Measurements from ENCODE around the gene IMPA2. TPM values are rescaled to one million over a fixed set of nuclear protein-coding genes. Genes with fewer than 3 reads are reported as not detected.
A peak's percentile ranks its signal among the peaks of the same experiment; 100 is the strongest.

IMPA2 gene
- total RNA-seq, 1 experiment from 2014 or later, result 12.8 TPM

DNA sequence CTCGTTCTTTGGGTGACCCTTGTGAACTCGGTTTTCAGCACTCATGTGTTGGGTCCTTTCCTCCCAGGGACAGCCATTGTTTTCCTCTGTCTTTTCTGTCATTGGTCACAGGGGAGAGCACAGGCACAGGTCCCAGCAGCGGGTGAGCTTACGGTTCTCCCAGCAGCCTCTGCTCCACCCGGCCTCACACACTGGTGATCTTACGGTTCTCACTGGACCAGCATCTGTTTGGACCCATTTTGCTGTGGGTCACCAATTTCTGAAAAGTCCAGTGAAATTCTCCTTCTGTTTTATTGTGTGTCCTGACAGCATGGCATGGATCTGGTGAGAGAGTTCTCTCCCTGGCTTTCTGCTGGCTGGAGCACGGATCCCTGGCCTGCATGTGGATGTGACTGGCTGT lies 62.5 kb downstream of the IMPA2 start:
- peaks cover 2% of the 10 kb centered on the region for H3K36me3 Mint-ChIP-seq (ENCODE audit: insufficient read depth, unreplicated experiment)
- peaks cover 14% of the 10 kb centered on the region for H3K4me1 Mint-ChIP-seq (ENCODE audit: insufficient read depth, unreplicated experiment)
- DNase-seq (ENCODE audit: unreplicated experiment), result no peak
- ChIA-PET CTCF (interaction anchor here (0.6 kb wide), 2 partner anchors 38 to 311 kb away, joined by 3 read pairs; no protein-coding TSS in a partner anchor), POLR2A (no interaction called here)
- TF ChIP-seq, protein P1, sequence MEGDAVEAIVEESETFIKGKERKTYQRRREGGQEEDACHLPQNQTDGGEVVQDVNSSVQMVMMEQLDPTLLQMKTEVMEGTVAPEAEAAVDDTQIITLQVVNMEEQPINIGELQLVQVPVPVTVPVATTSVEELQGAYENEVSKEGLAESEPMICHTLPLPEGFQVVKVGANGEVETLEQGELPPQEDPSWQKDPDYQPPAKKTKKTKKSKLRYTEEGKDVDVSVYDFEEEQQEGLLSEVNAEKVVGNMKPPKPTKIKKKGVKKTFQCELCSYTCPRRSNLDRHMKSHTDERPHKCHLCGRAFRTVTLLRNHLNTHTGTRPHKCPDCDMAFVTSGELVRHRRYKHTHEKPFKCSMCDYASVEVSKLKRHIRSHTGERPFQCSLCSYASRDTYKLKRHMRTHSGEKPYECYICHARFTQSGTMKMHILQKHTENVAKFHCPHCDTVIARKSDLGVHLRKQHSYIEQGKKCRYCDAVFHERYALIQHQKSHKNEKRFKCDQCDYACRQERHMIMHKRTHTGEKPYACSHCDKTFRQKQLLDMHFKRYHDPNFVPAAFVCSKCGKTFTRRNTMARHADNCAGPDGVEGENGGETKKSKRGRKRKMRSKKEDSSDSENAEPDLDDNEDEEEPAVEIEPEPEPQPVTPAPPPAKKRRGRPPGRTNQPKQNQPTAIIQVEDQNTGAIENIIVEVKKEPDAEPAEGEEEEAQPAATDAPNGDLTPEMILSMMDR (IDR thresholded peaks at IDR 0.05; ENCODE audit: unreplicated experiment), result no peak
- no peaks in the 10 kb centered on the region for H3K27me3 Mint-ChIP-seq (ENCODE audit: insufficient read depth, unreplicated experiment)
- no peak overlapping the region for H3K27ac Mint-ChIP-seq (ENCODE audit: low read depth, unreplicated experiment)
- H3K9me3 Mint-ChIP-seq (ENCODE audit: unreplicated experiment), result no peaks in the 10 kb centered on the region
- BruUV-seq (replicated peaks), result no TSS peak
- intact Hi-C loops (cut with micrococcal nuclease), result no loop called here
- H3K4me3 Mint-ChIP-seq (ENCODE audit: unreplicated experiment), result no peak overlapping the region

DNA sequence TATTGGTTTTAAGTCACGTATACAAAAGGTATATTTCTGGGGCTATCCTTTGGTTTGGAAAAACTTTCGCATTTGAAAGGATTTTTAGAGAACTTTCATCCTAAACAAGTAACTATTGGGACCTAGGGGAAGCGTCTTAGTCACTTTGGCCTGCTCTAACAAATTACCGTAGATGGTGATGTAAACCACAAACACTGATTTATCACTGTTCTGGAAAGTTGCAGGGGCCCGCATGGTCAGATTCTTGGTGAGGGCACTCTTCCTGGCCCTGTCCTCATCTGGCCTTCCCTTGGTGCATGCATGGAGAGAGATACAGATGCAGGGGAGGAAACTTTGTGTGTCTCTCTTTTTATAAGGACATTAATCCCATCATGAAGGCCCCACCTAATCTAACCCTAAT lies 63.3 kb downstream of the IMPA2 start:
- Mint-ChIP-seq H3K9me3 (ENCODE audit: unreplicated experiment) (no peaks in the 10 kb centered on the region), H3K27ac (ENCODE audit: low read depth, unreplicated experiment) (no peak overlapping the region), H3K4me1 (ENCODE audit: insufficient read depth, unreplicated experiment) (peaks cover 14% of the 10 kb centered on the region), H3K36me3 (ENCODE audit: insufficient read depth, unreplicated experiment) (no peaks in the 10 kb centered on the region), H3K4me3 (ENCODE audit: unreplicated experiment) (no peak overlapping the region), H3K27me3 (ENCODE audit: insufficient read depth, unreplicated experiment) (no peaks in the 10 kb centered on the region)
- CTCF ChIA-PET, result interaction anchor here (0.6 kb wide), 1 partner anchor 216 kb away, joined by 5 read pairs; no protein-coding TSS in a partner anchor
- TF ChIP-seq, protein P1 (IDR thresholded peaks at IDR 0.05; ENCODE audit: unreplicated experiment), result no peak
- POLR2A ChIA-PET, result no interaction called here
- DNase-seq (ENCODE audit: unreplicated experiment), result no peak
- BruUV-seq (replicated peaks), result no TSS peak
- intact Hi-C loops (cut with micrococcal nuclease), result no loop called here

DNA sequence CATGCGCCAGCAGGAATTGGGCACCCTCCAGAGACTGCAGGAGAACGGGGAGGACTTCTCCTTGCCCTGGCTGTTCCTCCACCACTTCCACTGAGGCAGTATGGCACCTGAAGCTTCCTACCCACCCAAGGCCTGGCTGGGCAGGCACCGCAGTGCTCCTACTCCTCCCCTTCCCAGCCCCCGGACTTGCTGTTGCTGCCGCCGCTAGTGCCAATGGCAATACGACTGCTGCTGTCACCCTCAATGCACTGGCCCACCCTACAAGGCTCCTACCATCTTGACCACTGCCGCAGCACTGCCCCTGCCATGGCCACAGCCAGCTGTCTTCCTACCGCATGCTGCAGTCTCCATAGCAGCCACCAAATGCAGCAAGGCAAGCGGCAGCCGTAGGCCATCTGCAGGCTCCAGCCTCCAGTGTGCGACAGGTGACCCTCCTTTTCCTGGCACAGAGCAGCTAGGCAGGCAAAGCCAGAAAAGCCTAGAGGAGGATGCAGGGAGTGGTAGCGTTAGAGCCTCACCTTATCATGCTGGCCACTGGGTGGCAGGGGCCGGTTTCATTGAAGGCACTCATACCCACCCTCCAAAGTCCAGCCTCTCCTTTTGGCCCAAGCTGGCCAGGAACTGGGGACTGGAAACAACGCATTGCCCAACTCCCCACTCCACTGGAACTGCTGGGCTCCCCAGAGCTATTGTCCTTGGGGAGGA lies 64.9 kb downstream of the IMPA2 start:
- H3K36me3 Mint-ChIP-seq (ENCODE audit: insufficient read depth, unreplicated experiment), result no peaks in the 10 kb centered on the region
- BruUV-seq (replicated peaks), result no TSS peak
- no peaks in the 10 kb centered on the region for H3K9me3 Mint-ChIP-seq (ENCODE audit: unreplicated experiment)
- H3K4me3 Mint-ChIP-seq (ENCODE audit: unreplicated experiment), result no peak overlapping the region
- intact Hi-C loops (cut with micrococcal nuclease), result no loop called here
- no peak overlapping the region for H3K27ac Mint-ChIP-seq (ENCODE audit: low read depth, unreplicated experiment)
- ChIA-PET POLR2A (no interaction called here), CTCF (no interaction called here)
- DNase-seq (ENCODE audit: unreplicated experiment), result no peak
- peaks cover 13% of the 10 kb centered on the region for H3K4me1 Mint-ChIP-seq (ENCODE audit: insufficient read depth, unreplicated experiment)
- TF ChIP-seq, protein P1 (IDR thresholded peaks at IDR 0.05; ENCODE audit: unreplicated experiment), result no peak
- H3K27me3 Mint-ChIP-seq (ENCODE audit: insufficient read depth, unreplicated experiment), result no peaks in the 10 kb centered on the region

DNA sequence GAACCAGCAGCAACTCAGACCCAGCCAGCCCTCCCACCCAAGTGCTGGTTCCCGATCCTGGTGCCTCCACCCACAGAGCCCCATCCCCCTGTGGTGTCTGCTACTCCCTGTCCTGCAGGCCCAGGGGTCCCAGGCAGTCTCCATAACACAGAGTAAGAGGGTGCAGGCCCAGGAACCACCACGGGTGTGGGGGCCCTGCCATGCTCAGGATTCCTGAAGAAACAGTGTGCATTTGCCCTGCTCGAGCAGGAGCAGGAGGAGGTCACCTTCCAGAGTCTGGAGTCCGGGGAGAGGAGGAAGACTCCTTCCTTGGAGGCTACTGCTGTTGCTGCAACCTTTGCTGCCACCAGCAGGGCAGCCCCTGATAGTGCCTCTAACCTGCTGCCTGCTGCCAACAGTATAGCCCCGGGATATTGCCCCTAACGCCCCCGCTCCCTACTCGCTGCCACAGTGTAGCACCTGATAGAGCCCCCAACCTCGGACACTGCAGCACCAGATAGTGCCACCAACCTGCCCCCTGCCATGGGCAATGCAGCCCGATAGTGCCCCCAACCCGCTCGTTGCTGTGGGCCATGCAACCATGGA lies 65.5 kb downstream of the IMPA2 start:
- H3K27me3 Mint-ChIP-seq (ENCODE audit: insufficient read depth, unreplicated experiment), result no peaks in the 10 kb centered on the region
- POLR2A ChIA-PET, result no interaction called here
- no TSS peak for BruUV-seq (replicated peaks)
- no peaks in the 10 kb centered on the region for H3K36me3 Mint-ChIP-seq (ENCODE audit: insufficient read depth, unreplicated experiment)
- H3K4me3 Mint-ChIP-seq (ENCODE audit: unreplicated experiment), result no peak overlapping the region
- no peaks in the 10 kb centered on the region for H3K9me3 Mint-ChIP-seq (ENCODE audit: unreplicated experiment)
- CTCF ChIA-PET, result interaction anchor here (1.0 kb wide), 1 partner anchor 391 kb away, joined by 3 read pairs; no protein-coding TSS in a partner anchor
- intact Hi-C loops (cut with micrococcal nuclease), result no loop called here
- DNase-seq (ENCODE audit: unreplicated experiment), result peak; percentile 23
- no peak overlapping the region for H3K27ac Mint-ChIP-seq (ENCODE audit: low read depth, unreplicated experiment)
- H3K4me1 Mint-ChIP-seq (ENCODE audit: insufficient read depth, unreplicated experiment), result peaks cover 7% of the 10 kb centered on the region
- TF ChIP-seq, protein P1 (IDR thresholded peaks at IDR 0.05; ENCODE audit: unreplicated experiment), result no peak
